Measurements from ENCODE around the gene DLGAP1. TPM values are rescaled to one million over a fixed set of nuclear protein-coding genes. Genes with fewer than 3 reads are reported as not detected.

The DLGAP1 gene
- total RNA-seq, 1 donor from 2014 or later = 105 TPM

DNA sequence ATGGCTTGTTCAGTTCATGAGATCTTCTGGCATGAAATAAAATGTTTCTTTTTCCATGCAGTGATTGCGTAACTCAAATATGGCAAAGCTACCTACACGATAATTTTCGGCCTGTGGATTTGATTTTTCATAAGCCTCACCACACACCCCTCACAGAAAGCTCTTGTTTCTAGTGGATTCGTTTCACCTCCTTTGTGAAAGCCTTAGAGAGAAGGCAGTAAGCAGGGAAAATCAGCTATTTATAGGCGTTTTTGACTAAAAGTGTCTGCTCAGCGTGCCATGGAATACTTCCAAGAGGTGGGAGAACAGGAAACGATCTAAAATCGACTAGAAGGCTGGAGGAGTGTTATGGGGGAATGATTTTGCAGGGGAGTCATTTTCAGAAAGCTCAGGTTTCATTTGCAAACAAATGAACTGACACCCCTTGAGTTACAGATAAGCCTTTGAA is 587.2 kb downstream of the DLGAP1 start:
- DNase-seq (ENCODE audit: low spot score) = no peak

- no peak for DNase-seq (ENCODE audit: low spot score)
These were observed 587.9 kb downstream of the DLGAP1 start for GRCh38 chr18:3867236-3867635.

- no peak for DNase-seq (ENCODE audit: low spot score)
These were observed 590.3 kb downstream of the DLGAP1 start for GRCh38 chr18:3864669-3865298.

- DNase-seq (ENCODE audit: low spot score) = no peak
These were observed 591.5 kb downstream of the DLGAP1 start for GRCh38 chr18:3863593-3863992.

GRCh38 chr18:3863006-3863405 is 592.1 kb downstream of the DLGAP1 start:
- DNase-seq (ENCODE audit: low spot score) = no peak

DNA sequence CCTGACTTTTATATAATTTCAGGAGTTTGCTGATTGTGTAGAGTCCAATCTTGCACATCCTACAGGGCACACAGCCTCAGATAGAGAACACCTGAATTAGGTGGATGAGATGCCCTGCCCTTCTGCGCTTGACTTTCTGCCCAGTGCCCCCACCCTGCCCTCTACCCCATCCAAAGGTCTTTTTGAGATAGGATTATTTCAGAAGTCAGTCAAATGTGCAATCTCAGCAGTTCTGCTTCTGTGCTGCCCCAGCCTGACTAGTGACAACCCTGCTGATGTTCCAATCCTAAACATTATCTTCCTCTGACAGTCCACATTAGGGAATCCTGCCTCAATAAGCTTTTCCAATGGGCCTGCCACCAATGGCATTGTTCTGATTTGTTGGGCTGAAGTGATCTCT is 593.6 kb downstream of the DLGAP1 start:
- DNase-seq (ENCODE audit: low spot score) = no peak

DNA sequence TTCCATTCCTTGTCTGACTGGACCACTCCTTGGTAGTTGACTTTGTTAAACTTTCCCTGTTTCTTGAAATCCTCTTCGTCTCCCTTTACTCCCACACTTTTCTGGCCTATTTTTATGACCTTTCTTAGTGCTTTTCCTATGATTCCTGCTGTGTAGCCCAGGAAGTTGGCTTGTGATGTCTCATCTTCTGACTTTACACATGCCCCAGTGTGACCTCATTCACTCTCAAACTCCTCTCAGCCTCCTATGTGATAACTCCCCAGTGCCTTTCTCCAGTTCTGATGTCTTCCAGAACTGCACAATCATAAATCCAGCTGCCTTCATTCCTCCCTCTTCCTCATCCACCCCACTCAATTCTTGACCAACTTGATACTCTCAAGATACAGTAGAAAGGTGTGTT is 597.6 kb downstream of the DLGAP1 start:
- no peak for DNase-seq (ENCODE audit: low spot score)

GRCh38 chr18:3855966-3856365 is 599.1 kb downstream of the DLGAP1 start:
- no peak for DNase-seq (ENCODE audit: low spot score)

GRCh38 chr18:3852321-3852720 is 602.8 kb downstream of the DLGAP1 start:
- no peak for DNase-seq (ENCODE audit: low spot score)

- no peak for DNase-seq (ENCODE audit: low spot score)
These were observed 603.9 kb downstream of the DLGAP1 start for GRCh38 chr18:3851159-3851558.

DNA sequence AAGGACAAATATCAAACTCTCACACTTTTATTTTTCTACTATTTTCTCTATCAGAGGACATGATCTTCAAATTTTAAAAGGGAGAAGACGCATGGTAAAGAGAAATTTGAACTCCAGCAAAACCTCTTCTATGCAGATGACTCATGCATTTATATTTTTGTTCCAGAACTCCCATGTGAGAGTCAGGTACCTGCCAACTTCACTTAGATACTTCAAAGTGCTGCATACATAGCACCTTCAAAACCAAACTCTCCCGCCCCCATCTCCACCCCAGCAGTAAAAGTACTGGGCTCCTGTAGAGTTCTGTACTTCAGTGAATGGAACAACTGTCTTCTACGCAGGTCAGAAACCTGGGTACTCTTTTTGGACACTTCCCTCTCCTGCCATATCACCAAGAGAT is 606.8 kb downstream of the DLGAP1 start:
- no peak for DNase-seq (ENCODE audit: low spot score)

DNA sequence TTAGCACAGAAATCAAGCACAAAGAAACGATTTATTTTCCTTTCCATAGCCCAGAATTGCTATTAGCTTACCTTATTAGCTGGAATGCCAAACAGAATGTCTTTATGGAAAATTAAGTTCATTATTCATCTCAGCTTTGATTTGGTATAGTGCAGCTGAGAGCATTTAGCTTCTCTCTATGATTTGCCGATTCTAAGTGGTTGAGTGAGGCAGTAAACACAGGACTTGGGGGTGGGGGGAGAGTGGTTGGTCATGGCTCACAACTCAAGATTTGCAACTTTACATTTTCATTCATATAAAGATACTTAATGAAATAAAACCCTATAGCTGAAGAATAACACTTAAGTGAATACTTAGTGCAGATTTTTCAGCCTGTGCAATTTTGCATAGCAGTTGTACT is 609.9 kb downstream of the DLGAP1 start:
- no peak for DNase-seq (ENCODE audit: low spot score)

GRCh38 chr18:3842844-3843243 is 612.3 kb downstream of the DLGAP1 start:
- no peak for DNase-seq (ENCODE audit: low spot score)

- DNase-seq (ENCODE audit: low spot score) = no peak
These were observed 614.3 kb downstream of the DLGAP1 start for GRCh38 chr18:3840766-3841165.

DNA sequence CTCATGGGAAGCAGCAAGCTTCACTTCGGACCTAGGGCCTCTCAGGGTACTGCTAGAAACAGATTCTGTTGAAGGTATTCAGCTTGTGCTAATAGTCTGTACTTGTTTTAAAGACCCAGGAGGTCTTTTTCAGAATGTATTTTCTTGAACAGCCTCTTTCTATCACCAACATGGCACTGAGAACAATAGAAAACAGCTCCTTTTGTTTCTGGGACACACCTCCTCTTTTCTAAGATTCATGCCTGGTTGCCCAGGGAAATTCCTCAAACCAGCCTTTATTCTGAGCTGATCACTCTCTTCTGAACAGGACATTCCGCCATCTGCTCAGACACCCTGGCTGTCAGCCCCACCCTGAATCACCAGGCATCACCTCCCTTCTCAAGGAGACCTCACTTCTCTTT is 615.5 kb downstream of the DLGAP1 start:
- DNase-seq (ENCODE audit: low spot score) = no peak

DNA sequence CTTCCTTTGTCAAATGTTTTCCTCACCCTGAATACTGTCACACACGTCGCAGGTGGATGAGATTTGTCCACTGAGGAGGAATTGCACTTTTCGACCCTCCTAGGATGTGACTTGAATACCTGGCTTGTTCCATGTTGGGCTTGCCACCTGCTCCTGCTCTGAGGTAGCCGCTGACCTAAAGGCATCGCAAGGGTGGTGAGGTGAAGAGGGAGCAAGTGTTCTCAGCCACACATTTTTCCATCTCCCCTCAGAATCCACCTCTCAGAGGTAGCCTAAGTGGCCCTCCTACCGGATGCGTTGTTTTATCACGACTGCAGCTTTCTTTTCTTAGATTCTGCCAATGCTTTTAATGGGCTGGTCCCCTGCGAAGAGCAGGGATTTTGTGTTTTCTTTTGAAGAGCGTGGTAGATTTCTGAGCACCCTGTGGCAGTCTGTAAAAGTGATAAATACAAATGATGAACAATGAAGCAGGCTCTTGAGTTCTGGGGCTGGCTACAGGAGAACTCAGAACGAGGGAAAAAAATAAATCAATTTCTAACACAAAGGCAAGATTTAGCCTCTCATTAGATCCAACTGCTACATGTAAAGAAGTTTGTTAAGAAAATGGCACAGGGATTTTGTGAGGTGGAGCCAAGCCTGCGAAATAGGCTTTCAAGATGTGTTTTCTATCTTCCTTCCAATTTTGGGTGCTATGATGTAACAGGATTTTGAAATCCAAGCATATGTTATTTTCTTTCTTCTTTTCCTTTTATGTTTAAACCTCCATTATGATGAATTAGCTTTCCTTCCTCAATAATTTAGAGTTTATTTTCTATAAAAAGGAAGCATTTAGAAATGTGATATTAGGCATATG is 618.4 kb downstream of the DLGAP1 start:
- no peak for DNase-seq (ENCODE audit: low spot score)

- DNase-seq (ENCODE audit: low spot score) = no peak
These were observed 623.0 kb downstream of the DLGAP1 start for GRCh38 chr18:3832025-3832638.

DNA sequence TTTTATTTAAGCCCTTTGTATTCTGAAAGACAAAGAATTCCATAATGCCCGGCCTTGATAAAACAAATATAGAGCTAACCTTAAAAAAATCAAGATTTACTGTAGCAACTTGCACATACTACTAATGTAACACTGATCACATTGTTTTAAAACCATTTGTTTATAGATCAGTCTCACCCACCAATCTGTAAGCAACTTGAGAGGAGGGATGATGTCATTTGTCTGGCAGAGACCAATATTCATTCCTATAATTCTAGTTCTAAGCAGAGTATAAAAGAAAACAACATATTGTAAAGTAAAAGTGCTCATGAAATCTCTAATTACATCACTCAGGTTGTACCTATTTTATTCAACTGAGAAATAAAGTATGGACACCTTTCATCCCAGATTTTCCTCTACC is 624.5 kb downstream of the DLGAP1 start:
- DNase-seq (ENCODE audit: low spot score) = no peak

- no peak for DNase-seq (ENCODE audit: low spot score)
These were observed 627.8 kb downstream of the DLGAP1 start for GRCh38 chr18:3827236-3827845.

- no peak for DNase-seq (ENCODE audit: low spot score)
These were observed 629.1 kb downstream of the DLGAP1 start for GRCh38 chr18:3826021-3826420.

DNA sequence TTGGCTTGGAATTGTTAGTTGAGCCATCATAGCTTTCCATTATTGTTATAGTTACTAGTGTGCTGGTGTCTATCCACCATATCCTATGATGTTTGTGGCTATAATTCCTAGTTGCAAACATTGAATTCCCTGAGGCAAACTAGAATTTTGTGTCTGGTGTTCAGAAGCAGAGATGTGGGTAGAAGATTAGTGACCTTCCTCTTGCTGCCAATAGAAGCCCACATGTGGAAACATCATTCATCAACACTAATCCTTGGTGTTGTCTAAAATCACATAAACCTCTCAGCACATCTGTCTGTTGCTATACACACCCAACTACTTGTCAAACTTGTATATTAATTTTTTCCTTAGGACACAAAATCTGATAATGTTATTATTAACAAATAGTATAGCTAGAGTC is 631.0 kb downstream of the DLGAP1 start:
- no peak for DNase-seq (ENCODE audit: low spot score)

- DNase-seq (ENCODE audit: low spot score) = no peak
These were observed 632.0 kb downstream of the DLGAP1 start for GRCh38 chr18:3823073-3823472.

All from mucosa of gallbladder (tissue), 1 donor.